ENCODE data around the gene TLL2.

GRCh38 chr10:96374985-96375830 is 138.5 kb downstream of the TLL2 start:
- TF ChIP-seq POLR2A (IDR thresholded peaks at IDR 0.05; ENCODE audit: low read depth, low read length) (no peak), EZH2 (IDR thresholded peaks at IDR 0.05; ENCODE audit: borderline replicate concordance, low read depth, low read length, severe bottlenecking) (no peak), CTCF (IDR thresholded peaks at IDR 0.05; ENCODE audit: extremely low read depth in 1 of 2, insufficient read depth in 1 of 2, low read depth in 1 of 2, low read length in 2 of 2) (peak; percentile 96 to 98), MYC (IDR thresholded peaks at IDR 0.05; ENCODE audit: low read depth, low read length) (no peak), MAX (IDR thresholded peaks at IDR 0.05; ENCODE audit: insufficient read depth, insufficient read length) (peak; percentile 67), POLR2AphosphoS5 (IDR thresholded peaks at IDR 0.05; ENCODE audit: insufficient read depth, low read depth, low read length) (no peak), JUN (IDR thresholded peaks at IDR 0.05; ENCODE audit: borderline replicate concordance, insufficient read depth, insufficient read length, low read depth) (no peak), FOS (IDR thresholded peaks at IDR 0.05; ENCODE audit: borderline replicate concordance, insufficient read depth, low read length) (no peak)
